RPMI8226 (cell line): ENCODE results near the gene ANXA9.

Experiments used
- DNase-seq: peaks from one replicate; pipeline ENCODE4 v3.0.0-alpha.2; 2015

The ANXA9 gene

DNA sequence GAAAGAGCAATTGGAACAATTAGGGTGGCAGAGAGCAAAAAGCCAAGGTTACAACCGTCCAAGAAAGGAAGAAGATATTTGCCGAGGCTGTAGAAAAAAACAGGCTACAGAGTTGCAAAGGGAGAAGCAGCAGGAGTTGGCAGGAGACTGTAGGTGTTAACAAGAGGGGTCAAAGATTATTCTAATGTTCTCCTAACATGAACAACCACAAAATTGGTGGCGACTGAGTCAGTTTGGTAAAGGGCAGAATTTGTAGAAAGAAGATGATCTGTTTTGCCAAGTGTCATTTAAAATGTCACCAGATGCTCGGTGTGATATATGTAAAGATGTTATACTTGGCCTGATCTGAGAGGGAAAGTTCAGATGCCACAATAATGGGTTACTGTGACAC, 25.8 kb downstream of the ANXA9 start:
- no peak for DNase-seq

DNA sequence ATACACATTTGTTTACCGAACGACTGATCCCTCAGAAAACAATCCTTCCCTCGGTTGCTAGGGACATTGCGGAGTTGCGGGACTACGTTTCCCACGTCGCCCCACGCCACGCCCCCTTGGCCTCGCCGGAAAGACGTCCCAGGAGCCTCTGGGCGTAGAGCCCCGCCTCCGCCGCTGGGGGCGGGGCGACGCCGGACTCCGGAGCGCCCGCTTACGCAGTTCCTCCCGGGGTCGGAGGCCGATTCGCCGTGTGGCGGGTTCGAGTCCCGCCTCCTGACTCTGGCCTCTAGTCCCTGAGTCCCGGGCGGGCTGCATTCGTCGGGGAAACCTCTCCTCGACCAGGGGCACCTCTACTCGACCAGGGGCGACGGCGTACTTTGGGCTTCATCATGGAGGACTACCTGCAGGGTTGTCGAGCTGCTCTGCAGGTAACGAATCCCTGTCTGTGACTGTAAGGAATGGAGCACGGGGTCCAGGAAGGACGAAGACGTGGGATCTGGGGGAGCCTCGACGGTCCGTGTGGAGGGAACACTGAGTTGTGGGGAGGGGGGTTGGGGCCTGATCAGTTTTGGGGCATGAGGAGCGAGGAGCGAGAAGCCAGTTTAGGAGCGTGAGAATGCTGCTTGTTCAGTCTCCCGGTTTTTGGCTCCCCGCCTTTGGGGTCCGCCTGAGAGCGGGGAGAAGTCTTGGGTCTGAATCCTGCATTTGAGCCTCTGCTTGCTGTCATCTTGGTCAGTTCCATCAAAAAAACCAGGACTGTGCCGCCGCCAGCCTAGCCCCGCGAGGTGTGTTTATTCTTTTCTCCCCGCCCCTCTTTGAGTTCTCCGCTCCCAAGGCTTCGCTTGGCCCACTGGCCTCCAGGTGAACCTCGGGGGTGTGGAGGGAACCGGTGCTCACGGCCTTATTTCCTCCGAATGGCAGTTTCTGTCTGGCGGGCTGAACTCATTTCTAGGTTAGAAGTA, 26.4 kb downstream of the ANXA9 start, which contains the start of gene PRUNE1:
PRUNE1 (plus strand) TSS at position 206 of the 962 bp plus-strand sequence; CDS start at position 390, 184 bp downstream.
- peak; percentile 99 for DNase-seq

DNA sequence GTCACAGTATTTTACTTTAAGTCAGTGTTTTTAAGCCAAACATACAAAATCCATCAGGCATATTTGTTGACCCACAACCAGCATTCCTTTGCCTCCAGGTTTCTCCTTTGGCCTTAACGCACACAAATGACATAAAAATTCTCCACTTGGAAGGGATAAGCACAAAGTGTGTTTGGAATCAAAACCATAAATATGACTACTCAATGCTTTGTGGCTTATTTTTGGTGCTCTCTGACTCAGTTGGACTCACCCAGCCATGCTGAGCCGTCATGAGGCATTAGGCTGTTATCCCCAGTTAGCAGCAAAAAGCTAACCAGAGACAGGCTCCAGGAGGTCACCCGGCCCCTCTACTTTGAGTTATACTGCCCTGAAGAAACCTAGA, 27.1 kb downstream of the ANXA9 start:
- DNase-seq, result no peak

DNA sequence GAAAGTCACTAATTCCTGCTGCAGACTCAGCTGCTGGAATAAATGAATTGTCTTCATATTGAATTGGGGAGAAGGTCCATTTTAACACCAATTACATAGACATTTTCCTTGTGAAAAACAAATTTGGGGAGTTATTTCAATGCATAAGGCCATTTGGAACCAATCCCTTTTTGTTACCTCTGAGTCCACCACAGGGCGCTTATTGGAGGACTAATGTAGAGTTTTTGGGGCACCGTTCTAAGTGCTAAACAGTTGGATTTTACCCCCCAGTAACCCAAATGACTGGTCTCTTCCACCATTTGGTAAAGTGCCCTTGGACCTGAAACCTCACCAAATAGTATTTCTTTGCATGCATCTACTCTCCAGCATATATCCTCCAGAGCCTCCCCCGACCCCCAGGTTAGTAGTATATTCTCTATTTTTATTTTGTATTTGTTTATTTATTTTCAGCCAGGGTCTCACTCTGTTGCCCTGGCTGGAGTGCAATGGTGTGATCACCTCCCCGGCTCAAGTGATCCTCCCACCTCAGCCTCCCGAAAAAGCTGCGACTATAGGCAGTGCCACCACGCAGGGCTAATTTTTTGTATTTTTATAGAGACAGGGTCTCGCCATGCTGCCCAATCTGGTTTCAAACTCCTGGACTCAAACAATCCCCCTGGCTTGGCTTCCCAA, 27.7 kb downstream of the ANXA9 start:
- DNase-seq, result no peak

DNA sequence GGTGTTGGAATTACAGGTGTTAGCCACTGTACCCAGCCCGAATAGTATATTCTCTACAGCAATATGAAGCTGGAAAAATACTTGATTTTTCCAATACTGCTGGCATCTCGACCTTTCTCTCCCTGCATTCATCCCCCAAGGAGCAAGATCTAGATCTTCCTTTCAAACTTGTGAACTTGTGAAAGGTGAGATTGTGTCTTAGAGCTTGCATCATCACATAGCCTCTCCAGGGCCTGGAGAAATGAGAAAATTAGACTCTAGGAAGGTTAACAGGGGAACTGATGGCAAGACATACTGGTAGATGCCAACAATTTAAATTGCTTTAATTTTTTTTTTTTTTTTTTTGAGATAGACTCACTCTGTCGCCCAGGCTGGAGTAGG, 28.2 kb downstream of the ANXA9 start:
- no peak for DNase-seq

DNA sequence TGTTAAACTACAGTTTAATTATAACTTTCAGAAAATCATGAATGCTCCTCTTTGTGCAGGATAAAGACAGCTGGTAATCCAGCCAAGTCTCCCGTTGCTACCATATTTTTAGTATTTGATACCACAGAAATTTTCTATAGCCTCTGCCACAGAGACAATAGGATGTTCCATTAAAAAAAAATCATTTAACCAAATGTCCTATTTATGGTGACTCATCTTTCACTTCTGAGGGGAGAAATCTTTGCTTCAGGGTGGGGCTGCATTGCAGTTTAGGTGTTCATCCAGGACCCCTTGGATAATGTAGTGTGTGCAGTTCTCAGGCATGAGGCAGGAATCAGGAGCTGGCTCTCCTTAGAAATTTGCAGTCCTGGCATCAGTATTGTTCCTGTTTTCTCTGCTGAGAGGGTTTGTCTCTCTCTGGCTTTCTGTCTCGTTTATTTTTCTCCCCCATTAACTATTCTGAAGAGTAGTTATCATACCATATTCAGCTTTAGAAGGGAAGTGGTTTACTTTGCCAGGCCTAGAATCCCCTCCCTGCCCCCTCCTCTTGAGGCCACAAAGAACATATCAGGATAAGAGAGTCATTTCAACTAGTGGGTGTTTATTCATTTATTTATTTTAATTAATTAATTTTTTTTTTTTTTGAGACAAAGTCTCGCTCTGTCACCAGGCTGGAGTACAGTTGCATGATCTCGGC, 29.2 kb downstream of the ANXA9 start:
- DNase-seq, result no peak

DNA sequence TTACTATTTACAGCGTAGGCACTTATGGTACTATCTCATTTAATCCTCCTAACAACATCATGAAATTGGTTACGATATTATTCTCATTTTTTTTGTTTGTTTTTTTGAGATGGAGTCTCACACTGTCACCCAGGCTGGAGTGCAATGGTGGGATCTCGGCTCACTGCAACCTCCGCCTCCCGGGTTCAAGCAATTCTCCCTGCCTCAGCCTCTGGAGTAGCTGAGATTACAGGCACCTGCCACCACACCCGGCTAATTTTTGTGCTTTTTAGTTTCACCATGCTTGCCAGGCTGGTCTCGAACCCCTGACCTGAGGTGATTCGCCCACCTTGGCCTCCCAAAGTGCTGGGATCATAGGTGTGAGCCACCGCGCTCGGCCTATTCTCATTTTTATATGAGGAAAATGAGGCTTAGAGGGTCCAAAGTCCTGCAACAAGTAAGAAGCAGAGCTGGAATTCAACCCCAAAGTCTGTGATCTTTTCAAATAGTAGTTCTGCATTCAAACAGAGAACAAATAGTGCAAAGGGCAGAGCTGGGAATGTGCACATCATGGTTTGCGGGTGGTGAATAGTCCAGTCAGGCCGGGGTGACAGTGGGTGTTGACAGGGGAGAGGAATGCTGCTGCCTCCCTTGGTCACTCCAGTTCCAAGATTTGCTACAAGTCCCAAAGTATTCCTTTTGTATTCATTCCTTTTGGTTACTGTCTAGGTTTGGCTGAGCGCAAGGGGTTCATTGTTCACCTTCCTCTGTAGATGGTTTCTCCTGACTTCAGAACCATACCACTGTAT, 30.8 kb downstream of the ANXA9 start:
- no peak for DNase-seq

DNA sequence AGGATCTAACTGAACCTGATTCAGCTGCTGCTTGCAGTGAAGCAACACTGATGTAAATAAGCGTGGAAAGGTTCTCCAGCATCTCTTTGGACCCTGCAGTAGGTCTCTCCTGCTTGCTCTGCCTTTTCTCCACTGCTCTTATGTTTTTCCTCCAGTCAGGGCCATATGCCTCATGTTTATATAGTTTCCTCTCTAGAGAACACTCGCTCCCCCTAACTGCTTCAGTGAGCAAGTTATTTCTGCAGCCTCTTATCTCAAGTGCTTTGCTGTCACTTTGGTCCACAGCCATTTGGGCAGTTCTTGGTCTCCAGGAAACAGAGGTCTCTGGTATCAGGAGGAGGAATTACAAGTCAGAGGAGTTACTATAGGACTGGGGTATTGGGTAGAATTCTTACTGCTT, 31.4 kb downstream of the ANXA9 start:
- no peak for DNase-seq

DNA sequence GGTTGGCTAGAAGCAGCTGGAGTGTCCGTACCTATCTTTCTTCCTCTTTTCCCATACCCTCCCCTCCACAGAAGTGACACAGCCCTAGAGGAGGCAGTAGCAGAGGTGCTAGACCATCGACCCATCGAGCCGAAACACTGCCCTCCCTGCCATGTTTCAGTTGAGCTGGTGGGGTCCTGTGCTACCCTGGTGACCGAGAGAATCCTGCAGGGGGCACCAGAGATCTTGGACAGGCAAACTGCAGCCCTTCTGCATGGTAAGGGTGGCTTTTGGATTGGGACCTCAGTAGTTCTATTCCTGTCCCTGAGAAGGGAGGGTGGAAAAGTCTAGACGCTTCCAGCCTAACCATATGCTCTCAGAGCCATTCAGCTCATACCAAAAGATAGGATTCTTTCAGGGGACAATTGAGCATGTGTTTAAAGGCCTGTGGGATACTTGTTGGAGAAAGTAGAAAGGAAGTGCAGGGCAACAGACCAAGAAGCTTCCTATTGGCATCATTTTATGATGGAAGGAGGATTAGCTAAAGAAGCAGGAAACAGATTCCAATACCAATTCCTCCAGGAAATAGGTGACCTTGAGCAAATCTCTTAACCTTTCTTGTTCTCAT, 42.6 kb downstream of the ANXA9 start:
- peak; percentile 73 for DNase-seq

DNA sequence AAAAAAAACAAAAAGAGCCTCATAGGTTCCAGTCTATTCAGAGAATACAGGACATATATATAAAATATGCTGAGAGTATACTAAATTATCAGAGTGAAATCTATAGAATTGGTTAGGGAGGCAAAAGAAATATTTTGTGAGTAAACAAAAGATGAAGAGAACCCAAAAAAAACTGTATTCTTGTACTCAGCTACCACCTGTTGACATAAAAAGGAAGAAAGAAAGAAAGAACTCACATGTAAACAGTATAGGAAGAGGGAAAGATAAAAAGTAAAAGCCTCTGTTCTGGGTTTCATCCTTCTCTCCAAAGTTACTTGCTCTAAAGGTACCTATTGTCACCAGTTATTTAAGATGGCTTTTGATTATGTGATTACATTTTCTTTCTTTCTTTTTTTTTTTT, 44.4 kb downstream of the ANXA9 start:
- no peak for DNase-seq

DNA sequence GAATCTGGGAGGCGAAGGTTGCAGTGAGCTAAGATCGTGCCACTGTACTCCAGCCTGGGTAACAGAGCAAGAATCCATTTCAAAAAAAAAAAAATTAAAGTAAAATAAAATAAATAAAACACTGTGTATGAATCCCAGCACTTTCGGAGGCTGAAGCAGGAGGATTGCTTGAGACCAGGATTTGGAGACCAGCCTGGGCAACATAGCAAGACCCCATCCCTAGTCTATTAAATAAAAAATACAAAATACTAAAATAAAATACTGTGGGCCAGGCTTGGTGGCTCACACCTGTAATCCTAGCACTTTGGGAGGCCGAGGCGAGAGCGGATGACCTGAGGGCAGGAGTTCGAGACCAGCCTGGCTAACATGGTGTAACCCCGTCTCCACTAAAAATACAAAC, 50.1 kb downstream of the ANXA9 start:
- no peak for DNase-seq

DNA sequence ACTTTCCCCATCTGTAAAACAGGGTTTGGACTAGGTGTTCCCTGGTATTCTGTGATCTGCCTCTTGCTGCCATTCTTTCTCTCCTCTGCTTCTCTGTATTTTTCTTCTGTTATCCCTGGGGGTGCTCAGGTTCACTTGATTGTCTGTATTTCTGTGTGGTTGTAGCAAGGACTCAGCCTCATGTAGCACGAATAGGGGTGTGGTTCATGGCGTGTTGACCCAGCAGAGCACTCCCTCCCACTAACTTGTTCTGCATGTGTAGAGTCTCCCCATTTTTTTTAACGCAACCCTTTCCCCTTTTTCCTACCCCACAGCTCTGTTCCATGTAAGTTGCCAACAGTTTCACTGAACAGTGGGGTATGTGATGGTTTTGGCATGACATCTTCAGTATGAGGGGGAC, 53.1 kb downstream of the ANXA9 start:
- DNase-seq, result no peak

DNA sequence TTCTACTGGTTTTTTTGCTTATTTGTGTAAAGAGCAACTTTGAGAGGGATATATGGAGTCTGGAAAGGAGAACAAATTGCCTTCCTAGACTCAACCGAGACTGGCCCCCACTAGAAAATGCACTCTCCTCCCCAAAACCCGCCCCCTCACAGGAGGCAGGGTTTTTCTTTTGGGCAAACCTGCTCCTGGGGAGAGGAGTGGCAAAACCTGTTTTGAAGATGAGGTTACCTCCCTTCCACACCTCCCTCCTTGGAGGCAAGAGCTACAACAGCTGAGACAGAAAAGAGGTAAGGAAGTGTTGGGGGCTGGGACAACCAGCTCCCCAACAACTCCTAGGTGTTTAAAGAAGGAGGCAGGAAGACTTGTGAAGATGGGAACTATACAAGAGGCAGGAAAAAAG, 54.3 kb downstream of the ANXA9 start, which contains the start of gene BNIPL:
BNIPL (plus strand) TSS at position 231 of the 400 bp plus-strand sequence; CDS start at position 371, 140 bp downstream.
- DNase-seq, result no peak

DNA sequence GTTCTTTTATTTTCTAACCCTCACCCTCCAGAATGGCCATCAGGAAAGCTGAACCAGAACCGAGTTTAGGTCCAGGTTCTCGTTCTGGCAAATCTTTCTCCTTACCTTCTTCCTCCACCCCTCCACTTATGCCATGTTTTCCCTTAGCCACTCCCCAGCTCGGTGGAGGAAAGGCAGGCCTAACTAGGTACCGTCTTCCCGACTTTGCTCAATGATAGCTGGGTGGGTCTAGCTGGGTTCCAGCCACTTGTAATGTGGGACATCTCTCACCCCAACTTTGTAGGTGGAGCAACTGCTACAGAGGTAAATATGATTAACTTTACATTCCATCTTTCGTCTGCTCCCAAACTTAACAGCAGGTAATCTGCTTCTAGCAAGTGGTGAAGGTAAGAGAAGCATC, 54.9 kb downstream of the ANXA9 start:
- DNase-seq, result no peak

DNA sequence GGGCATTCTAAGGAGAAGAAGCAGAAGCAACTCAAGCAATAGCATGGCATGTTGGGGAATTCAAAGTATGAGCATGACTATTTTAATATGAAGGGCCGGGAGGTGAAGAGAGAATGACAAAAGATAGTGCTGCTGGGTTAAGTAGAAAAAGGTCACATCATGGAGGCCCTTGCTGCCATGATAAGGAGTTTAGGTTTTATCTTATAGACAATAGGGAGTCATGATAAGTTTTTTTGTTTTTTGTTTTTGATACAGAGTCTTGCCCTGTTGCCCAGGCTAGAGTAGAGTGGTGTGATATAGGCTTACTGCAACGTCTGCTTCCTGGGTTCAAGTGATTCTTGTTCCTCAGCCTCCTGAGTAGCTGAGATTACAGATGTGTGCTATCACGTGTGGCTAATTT, 57.4 kb downstream of the ANXA9 start:
- DNase-seq, result no peak

DNA sequence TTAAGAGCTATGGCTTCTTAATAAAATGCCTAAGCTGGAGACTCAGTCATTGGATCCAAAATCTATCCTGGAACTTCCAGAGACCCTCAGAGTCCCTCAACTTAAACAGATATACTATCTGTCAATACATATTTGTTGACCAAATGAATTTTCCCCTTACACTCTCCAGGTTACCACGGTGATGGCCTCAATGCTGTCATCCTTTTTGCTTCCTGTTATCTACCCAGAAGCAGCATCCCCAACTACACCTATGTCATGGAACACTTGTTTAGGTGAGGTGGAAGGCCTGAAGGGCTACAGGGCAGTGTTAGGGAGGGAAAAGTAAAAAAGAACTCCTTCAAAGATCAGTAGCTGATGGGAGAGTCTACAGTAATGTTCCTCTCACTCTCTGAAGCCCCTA, 61.1 kb downstream of the ANXA9 start:
- DNase-seq, result no peak
